Smooth muscle cell (in vitro differentiated cells): ENCODE measurements around the gene ST6GAL1. TPM values are rescaled to one million over a fixed set of nuclear protein-coding genes. Genes with fewer than 3 reads are reported as not detected.

Experiments
- DNase-seq: peaks from one replicate; lab custom pipeline; 2025; ENCODE audit not compliant: unreplicated experiment; lab: John Stamatoyannopoulos, UW
- H2AFZ ChIP-seq: fragments of 200-600 bp; sonication (generic); 2 replicates; pipeline ENCODE4 v1.6.0; 2016; ENCODE audit warnings: antibody characterized with exemption, low read depth, mild to moderate bottlenecking
- H3F3A ChIP-seq: fragments of 200-600 bp; sonication (generic); 2 replicates; pipeline ENCODE4 v1.6.0; 2017; ENCODE audit warnings: antibody characterized with exemption, low read depth
- H3K27ac ChIP-seq: fragments of 200-600 bp; sonication (generic); 2 replicates; pipeline ENCODE4 v1.5.1; 2016; ENCODE audit warnings: low read depth, mild to moderate bottlenecking
- H3K27me3 ChIP-seq: fragments of 200-600 bp; sonication (generic); 2 replicates; pipeline ENCODE4 v1.6.1; 2016; ENCODE audit warnings: low read depth, mild to moderate bottlenecking
- H3K36me3 ChIP-seq: fragments of 200-600 bp; sonication (generic); 2 replicates; pipeline ENCODE4 v1.5.1; 2016; ENCODE audit warnings: low read depth
- H3K4me1 ChIP-seq: fragments of 200-600 bp; sonication (generic); 2 replicates; pipeline ENCODE4 v1.5.1; 2016; ENCODE audit warnings: low read depth
- H3K4me2 ChIP-seq: fragments of 200-600 bp; sonication (generic); 2 replicates; pipeline ENCODE4 v1.6.0; 2016; ENCODE audit warnings: mild to moderate bottlenecking
- H3K4me3 ChIP-seq: fragments of 200-600 bp; sonication (generic); 2 replicates; pipeline ENCODE4 v1.5.1; 2016; ENCODE audit warnings: mild to moderate bottlenecking
- H3K79me2 ChIP-seq: fragments of 200-600 bp; sonication (generic); 2 replicates; pipeline ENCODE4 v1.6.0; 2016; ENCODE audit warnings: low read depth, mild to moderate bottlenecking
- H3K9ac ChIP-seq: fragments of 200-600 bp; sonication (generic); 2 replicates; pipeline ENCODE4 v1.6.0; 2016; ENCODE audit warnings: low read depth
- H3K9me3 ChIP-seq: fragments of 200-600 bp; sonication (generic); replicated peaks from 2 replicates; pipeline ENCODE4 v1.5.1; 2016; ENCODE audit warnings: low read depth
- H4K20me1 ChIP-seq: fragments of 200-600 bp; sonication (generic); 2 replicates; pipeline ENCODE4 v1.6.0; 2016; ENCODE audit warnings: low read depth
- CTCF ChIP-seq: fragments of 200-600 bp; sonication (generic); IDR thresholded peaks from 2 replicates; pipeline ENCODE4 v1.5.1; 2017; ENCODE audit warnings: borderline replicate concordance, mild to moderate bottlenecking, antibody characterized with exemption; ENCODE audit not compliant: insufficient read depth, poor library complexity, severe bottlenecking
- WGBS: methylation state at CpG from one replicate; pipeline ENCODE4 v1.1.7; 2016; ENCODE audit warnings: low lambda C conversion rate; 5-methylcytosine and 5-hydroxymethylcytosine counted together
- polyA plus RNA-seq: library from polyadenylated mRNA; unstranded; fragments of >200 nt; fragmentation: Nextera tagmentation; extraction: Ambion mirVana; gene quantifications from 2 replicates; pipeline ENCODE4 v1.2.1, GENCODE V29; 2016
- total RNA-seq: library from RNA; depleted of rRNA; stranded (reverse); fragments of >200 nt; gene quantifications from 2 replicates; pipeline ENCODE4 v1.2.3, GENCODE V29; 2014

Gene ST6GAL1
- total and polyA plus RNA-seq, 2 experiments from 2014 or later = 3.5 to 8.9 TPM

- H2AFZ ChIP-seq = no peak overlapping the region
- no peaks in the 10 kb centered on the region for H3F3A ChIP-seq
- no peaks in the 10 kb centered on the region for H3K27me3 ChIP-seq
- H3K4me3 ChIP-seq = no peak overlapping the region
- no peak for DNase-seq
- no peak overlapping the region for H3K9ac ChIP-seq
- no peaks in the 10 kb centered on the region for H3K79me2 ChIP-seq
- H4K20me1 ChIP-seq = no peaks in the 10 kb centered on the region
- H3K4me1 ChIP-seq = no peaks in the 10 kb centered on the region
- TF ChIP-seq CTCF = no peak
- H3K27ac ChIP-seq = no peak overlapping the region
- no peaks in the 10 kb centered on the region for H3K36me3 ChIP-seq
- H3K9me3 ChIP-seq = no peaks in the 10 kb centered on the region
- 84% methylated on average over 4 of the region's 4 CpGs for WGBS
- no peak overlapping the region for H3K4me2 ChIP-seq
Observed at GRCh38 chr3:186983659-186984058, 53.3 kb downstream of the ST6GAL1 start.

GRCh38 chr3:186984064-186984463, 53.7 kb downstream of the ST6GAL1 start:
- Histone ChIP-seq H3K4me1 (no peaks in the 10 kb centered on the region), H3K79me2 (no peaks in the 10 kb centered on the region), H3K9me3 (no peaks in the 10 kb centered on the region), H3K27ac (no peak overlapping the region), H3K4me2 (no peak overlapping the region), H3K36me3 (no peaks in the 10 kb centered on the region), H4K20me1 (no peaks in the 10 kb centered on the region), H3K9ac (no peak overlapping the region), H3K27me3 (no peaks in the 10 kb centered on the region), H3K4me3 (no peak overlapping the region), H3F3A (no peaks in the 10 kb centered on the region), H2AFZ (no peak overlapping the region)
- no peak for TF ChIP-seq CTCF
- WGBS = 96% methylated on average over 6 of the region's 6 CpGs
- DNase-seq = no peak

GRCh38 chr3:186985661-186986364, 55.5 kb downstream of the ST6GAL1 start:
- Histone ChIP-seq H3K27ac (no peak overlapping the region), H3K27me3 (no peaks in the 10 kb centered on the region), H3F3A (no peaks in the 10 kb centered on the region), H3K36me3 (no peaks in the 10 kb centered on the region), H2AFZ (no peak overlapping the region), H3K4me2 (no peak overlapping the region), H3K79me2 (no peaks in the 10 kb centered on the region), H3K9ac (no peak overlapping the region), H4K20me1 (no peaks in the 10 kb centered on the region), H3K9me3 (no peaks in the 10 kb centered on the region), H3K4me3 (no peak overlapping the region), H3K4me1 (no peaks in the 10 kb centered on the region)
- DNase-seq = no peak
- WGBS = 86% methylated on average over 14 of the region's 14 CpGs
- TF ChIP-seq CTCF = no peak

- no peaks in the 10 kb centered on the region for H3K9me3 ChIP-seq
- no peak for TF ChIP-seq CTCF
- no peaks in the 10 kb centered on the region for H3F3A ChIP-seq
- H3K4me1 ChIP-seq = no peaks in the 10 kb centered on the region
- no peaks in the 10 kb centered on the region for H3K27me3 ChIP-seq
- H3K27ac ChIP-seq = no peak overlapping the region
- H3K4me3 ChIP-seq = no peak overlapping the region
- 97% methylated on average over 8 of the region's 8 CpGs for WGBS
- no peak overlapping the region for H3K9ac ChIP-seq
- DNase-seq = no peak
- no peak overlapping the region for H2AFZ ChIP-seq
- H3K4me2 ChIP-seq = no peak overlapping the region
- H4K20me1 ChIP-seq = no peaks in the 10 kb centered on the region
- no peaks in the 10 kb centered on the region for H3K36me3 ChIP-seq
- no peaks in the 10 kb centered on the region for H3K79me2 ChIP-seq
Observed at GRCh38 chr3:186986406-186986805, 56.1 kb downstream of the ST6GAL1 start.
